MCF 10A (cell line): ENCODE data around the gene UMAD1. TPM values are rescaled to one million over a fixed set of nuclear protein-coding genes. Genes with fewer than 3 reads are reported as not detected.

Experiments
- BruUV-seq: library from RNA; stranded (reverse); fragments of 400-500 nt; replicated peaks from 2 replicates; lab custom pipeline; 2021; lab: Mats Ljungman, UMichigan
- CTCF ChIA-PET: fragments of 300-600 bp; sonication (Branson Sonifier 250); formaldehyde crosslinking; extraction: SDS; loops from one replicate; lab custom pipeline; 2021; ENCODE audit warnings: antibody characterized with exemption, inconsistent platforms; lab: Yijun Ruan, JAX
- POLR2A ChIA-PET: fragments of 300-600, 350-650 bp; sonication (Branson Sonifier 250); formaldehyde crosslinking; extraction: SDS; loops from one replicate; lab custom pipeline; 2020; ENCODE audit warnings: antibody characterized with exemption, inconsistent platforms; lab: Yijun Ruan, JAX
- DNase-seq: peaks from one replicate; pipeline ENCODE4 v3.0.0-alpha.2; 2018; ENCODE audit not compliant: unreplicated experiment
- H3K27ac Mint-ChIP-seq: one replicate; pipeline ENCODE4 v1.8.0; 2022; ENCODE audit warnings: mild to moderate bottlenecking, low read depth, mixed read lengths; ENCODE audit not compliant: unreplicated experiment
- H3K27me3 Mint-ChIP-seq: one replicate; pipeline ENCODE4 v1.8.0; 2022; ENCODE audit warnings: mixed read lengths; ENCODE audit not compliant: insufficient read depth, unreplicated experiment
- H3K36me3 Mint-ChIP-seq: one replicate; pipeline ENCODE4 v1.8.0; 2022; ENCODE audit warnings: mild to moderate bottlenecking, moderate library complexity, mixed read lengths; ENCODE audit not compliant: insufficient read depth, unreplicated experiment
- H3K4me1 Mint-ChIP-seq: one replicate; pipeline ENCODE4 v1.8.0; 2022; ENCODE audit warnings: mixed read lengths; ENCODE audit not compliant: insufficient read depth, unreplicated experiment
- H3K4me3 Mint-ChIP-seq: one replicate; pipeline ENCODE4 v1.8.0; 2022; ENCODE audit warnings: mild to moderate bottlenecking, moderate library complexity, mixed read lengths; ENCODE audit not compliant: unreplicated experiment
- H3K9me3 Mint-ChIP-seq: one replicate; pipeline ENCODE4 v1.8.0; 2022; ENCODE audit warnings: mixed read lengths; ENCODE audit not compliant: unreplicated experiment
- intact Hi-C: fragments of 100-400 bp; cut with micrococcal nuclease; formaldehyde crosslinking; loops from 2 replicates; pipeline ENCODE4 v1.14.1; 2022
- total RNA-seq: library from RNA; stranded (reverse); gene quantifications from 2 replicates; pipeline ENCODE4 v1.2.3, GENCODE V29; 2022
- TF ChIP-seq, protein P1 (sequence below): fragments of 200-600 bp; IDR thresholded peaks from one replicate; pipeline ENCODE4 v1.8.0; 2022; ENCODE audit warnings: antibody characterized with exemption, mild to moderate bottlenecking; ENCODE audit not compliant: unreplicated experiment

UMAD1 gene
- total RNA-seq, 1 experiment from 2014 or later, result 7.1 TPM

DNA sequence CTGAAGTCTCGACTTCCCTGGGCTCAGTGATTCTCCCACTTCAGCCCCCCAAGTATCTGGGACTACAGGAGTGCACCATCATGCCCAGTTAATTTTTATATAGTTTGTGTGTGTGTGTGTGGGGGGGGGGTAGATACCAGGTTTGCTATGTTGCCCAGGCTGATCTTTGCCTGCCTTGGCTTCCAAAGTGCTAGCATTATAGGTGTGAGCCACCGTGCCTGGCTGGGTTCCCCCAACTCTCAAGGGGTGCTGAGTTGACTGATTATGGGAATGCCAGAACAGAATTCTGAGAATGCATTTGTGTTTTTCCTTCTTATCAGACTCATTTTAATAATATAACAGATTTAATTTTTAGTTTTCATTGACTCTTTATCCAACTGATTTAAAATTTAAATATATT is 58.4 kb downstream of the UMAD1 start:
- Mint-ChIP-seq H3K36me3 (peaks cover 5% of the 10 kb centered on the region), H3K4me3 (no peak overlapping the region), H3K27me3 (no peaks in the 10 kb centered on the region), H3K4me1 (peaks cover 28% of the 10 kb centered on the region), H3K9me3 (no peaks in the 10 kb centered on the region), H3K27ac (no peak overlapping the region)
- TF ChIP-seq, protein P1, sequence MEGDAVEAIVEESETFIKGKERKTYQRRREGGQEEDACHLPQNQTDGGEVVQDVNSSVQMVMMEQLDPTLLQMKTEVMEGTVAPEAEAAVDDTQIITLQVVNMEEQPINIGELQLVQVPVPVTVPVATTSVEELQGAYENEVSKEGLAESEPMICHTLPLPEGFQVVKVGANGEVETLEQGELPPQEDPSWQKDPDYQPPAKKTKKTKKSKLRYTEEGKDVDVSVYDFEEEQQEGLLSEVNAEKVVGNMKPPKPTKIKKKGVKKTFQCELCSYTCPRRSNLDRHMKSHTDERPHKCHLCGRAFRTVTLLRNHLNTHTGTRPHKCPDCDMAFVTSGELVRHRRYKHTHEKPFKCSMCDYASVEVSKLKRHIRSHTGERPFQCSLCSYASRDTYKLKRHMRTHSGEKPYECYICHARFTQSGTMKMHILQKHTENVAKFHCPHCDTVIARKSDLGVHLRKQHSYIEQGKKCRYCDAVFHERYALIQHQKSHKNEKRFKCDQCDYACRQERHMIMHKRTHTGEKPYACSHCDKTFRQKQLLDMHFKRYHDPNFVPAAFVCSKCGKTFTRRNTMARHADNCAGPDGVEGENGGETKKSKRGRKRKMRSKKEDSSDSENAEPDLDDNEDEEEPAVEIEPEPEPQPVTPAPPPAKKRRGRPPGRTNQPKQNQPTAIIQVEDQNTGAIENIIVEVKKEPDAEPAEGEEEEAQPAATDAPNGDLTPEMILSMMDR, result no peak
- POLR2A ChIA-PET, result interaction anchor here (0.6 to 1.3 kb wide), 2 partner anchors 11 to 17 kb away, joined by 3 read pairs; no protein-coding TSS in a partner anchor
- no peak for DNase-seq
- no TSS peak for BruUV-seq
- CTCF ChIA-PET, result interaction anchor here (0.7 kb wide), 1 partner anchor 128 kb away, joined by 6 read pairs; no protein-coding TSS in a partner anchor
- intact Hi-C loops, result no loop called here

DNA sequence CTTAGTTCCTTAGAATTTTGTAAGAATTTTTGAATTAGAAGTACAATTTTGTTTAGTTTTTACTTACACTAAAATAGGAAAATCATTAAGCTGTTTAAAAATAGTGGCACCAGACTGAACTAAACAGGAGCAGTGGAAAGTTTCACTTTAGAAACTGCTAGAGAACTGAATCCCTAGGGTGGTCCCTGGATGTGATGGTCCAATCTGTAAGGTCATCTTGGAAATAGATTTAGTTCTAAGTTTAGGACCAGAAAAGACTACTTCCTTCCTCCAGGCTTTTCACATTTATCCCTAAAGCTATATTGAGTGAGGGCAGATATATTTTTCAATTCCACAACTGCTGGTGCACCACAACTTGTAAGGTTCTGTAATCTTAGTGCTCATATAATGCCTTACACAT is 58.8 kb downstream of the UMAD1 start:
- Mint-ChIP-seq H3K27ac (no peak overlapping the region), H3K4me1 (peaks cover 27% of the 10 kb centered on the region), H3K9me3 (no peaks in the 10 kb centered on the region), H3K27me3 (no peaks in the 10 kb centered on the region), H3K4me3 (no peak overlapping the region), H3K36me3 (peaks cover 7% of the 10 kb centered on the region)
- TF ChIP-seq, protein P1, result no peak
- no peak for DNase-seq
- CTCF ChIA-PET, result no interaction called here
- BruUV-seq, result no TSS peak
- intact Hi-C loops, result no loop called here
- POLR2A ChIA-PET, result interaction anchor here (0.6 to 1.3 kb wide), 3 partner anchors 12 to 74 kb away, joined by 3 read pairs; no protein-coding TSS in a partner anchor

DNA sequence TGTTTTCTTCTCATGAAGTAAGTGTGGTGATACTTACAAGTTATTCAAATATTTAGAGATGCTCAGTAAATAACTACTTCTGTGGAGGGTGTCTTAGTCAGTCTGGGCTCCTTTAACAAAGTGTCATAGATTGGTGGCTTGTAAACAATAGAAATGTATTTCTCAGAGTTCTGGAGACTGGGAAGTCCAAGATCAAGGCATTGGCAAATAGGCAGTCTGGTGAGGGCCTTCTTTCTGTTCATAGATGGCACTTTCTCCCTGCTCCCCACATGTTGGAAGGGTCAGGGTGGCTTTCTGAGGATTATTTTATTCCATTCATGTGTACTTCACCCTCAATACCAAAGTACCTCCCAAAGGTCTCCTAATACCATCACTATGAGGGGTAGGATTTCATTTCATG is 59.4 kb downstream of the UMAD1 start:
- BruUV-seq, result no TSS peak
- Mint-ChIP-seq H3K27me3 (no peaks in the 10 kb centered on the region), H3K9me3 (no peaks in the 10 kb centered on the region), H3K4me1 (peaks cover 21% of the 10 kb centered on the region), H3K4me3 (no peak overlapping the region), H3K27ac (no peak overlapping the region), H3K36me3 (peaks cover 7% of the 10 kb centered on the region)
- CTCF ChIA-PET, result no interaction called here
- POLR2A ChIA-PET, result interaction anchor here (0.8 kb wide), 1 partner anchor 73 kb away, joined by 3 read pairs; no protein-coding TSS in a partner anchor
- DNase-seq, result no peak
- intact Hi-C loops, result no loop called here
- TF ChIP-seq, protein P1, result no peak

DNA sequence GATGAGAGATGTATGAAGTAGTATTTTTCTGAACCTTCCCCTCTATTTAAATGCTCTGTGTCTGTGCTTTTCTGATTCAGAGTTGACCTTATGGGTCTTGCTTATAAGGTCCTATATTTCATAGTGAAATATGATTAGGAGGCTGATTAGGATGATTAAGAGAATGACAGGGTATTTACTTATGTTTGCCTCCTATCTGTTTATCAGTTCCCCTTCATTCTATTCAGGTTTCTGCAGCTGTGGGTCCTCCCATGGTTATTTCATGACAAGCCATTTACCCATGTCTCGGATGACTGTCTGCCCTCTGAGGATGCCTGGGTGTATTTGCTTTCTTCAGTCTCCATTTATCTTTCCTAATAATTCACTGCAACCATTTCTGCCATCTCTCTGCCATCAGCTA is 61.0 kb downstream of the UMAD1 start:
- Mint-ChIP-seq H3K4me1 (peaks cover 20% of the 10 kb centered on the region), H3K4me3 (no peak overlapping the region), H3K27ac (no peak overlapping the region), H3K9me3 (no peaks in the 10 kb centered on the region), H3K27me3 (no peaks in the 10 kb centered on the region), H3K36me3 (peaks cover 7% of the 10 kb centered on the region)
- intact Hi-C loops, result no loop called here
- TF ChIP-seq, protein P1, result no peak
- no TSS peak for BruUV-seq
- CTCF ChIA-PET, result interaction anchor here (2.4 kb wide), 1 partner anchor 20 kb away, joined by 8 read pairs; no protein-coding TSS in a partner anchor
- no peak for DNase-seq
- POLR2A ChIA-PET, result interaction anchor here (0.8 to 1.8 kb wide), 4 partner anchors 17 to 147 kb away, joined by 3 to 7 read pairs (median 4); partner anchors contain the start of genes RPA3 and UMAD1
